Body of pancreas (tissue), 4 donors: ENCODE results near the gene CAPN8.

Experiments
- POLR2A ChIP-seq, 3 donors: fragments of 450-650 bp; IDR thresholded peaks; one replicate each; pipeline ENCODE4 v1.6.1; 2016; ENCODE audit warnings: antibody characterized with exemption in 3 of 3, mild to moderate bottlenecking in 2 of 3
- TF ChIP-seq, protein P1 (sequence below), 7 experiments: fragments of 450-650 bp in 4 of 7; fragments of 200-600 bp in 3 of 7; sonication (generic) in 3 of 7; IDR thresholded peaks; one replicate each; pipeline ENCODE4 v1.5.1; 2016 to 2019; ENCODE audit warnings: antibody characterized with exemption in 7 of 7

GRCh38 chr1:223533708-223534107 lies 131.8 kb downstream of the CAPN8 start:
- TF ChIP-seq, protein P1, sequence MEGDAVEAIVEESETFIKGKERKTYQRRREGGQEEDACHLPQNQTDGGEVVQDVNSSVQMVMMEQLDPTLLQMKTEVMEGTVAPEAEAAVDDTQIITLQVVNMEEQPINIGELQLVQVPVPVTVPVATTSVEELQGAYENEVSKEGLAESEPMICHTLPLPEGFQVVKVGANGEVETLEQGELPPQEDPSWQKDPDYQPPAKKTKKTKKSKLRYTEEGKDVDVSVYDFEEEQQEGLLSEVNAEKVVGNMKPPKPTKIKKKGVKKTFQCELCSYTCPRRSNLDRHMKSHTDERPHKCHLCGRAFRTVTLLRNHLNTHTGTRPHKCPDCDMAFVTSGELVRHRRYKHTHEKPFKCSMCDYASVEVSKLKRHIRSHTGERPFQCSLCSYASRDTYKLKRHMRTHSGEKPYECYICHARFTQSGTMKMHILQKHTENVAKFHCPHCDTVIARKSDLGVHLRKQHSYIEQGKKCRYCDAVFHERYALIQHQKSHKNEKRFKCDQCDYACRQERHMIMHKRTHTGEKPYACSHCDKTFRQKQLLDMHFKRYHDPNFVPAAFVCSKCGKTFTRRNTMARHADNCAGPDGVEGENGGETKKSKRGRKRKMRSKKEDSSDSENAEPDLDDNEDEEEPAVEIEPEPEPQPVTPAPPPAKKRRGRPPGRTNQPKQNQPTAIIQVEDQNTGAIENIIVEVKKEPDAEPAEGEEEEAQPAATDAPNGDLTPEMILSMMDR (IDR thresholded peaks at IDR 0.05): no peak
- TF ChIP-seq POLR2A (IDR thresholded peaks at IDR 0.05): no peak
